Large intestine (tissue), 3 donors: Measurements from ENCODE around the gene USP40. TPM values are rescaled to one million over a fixed set of nuclear protein-coding genes. Genes with fewer than 3 reads are reported as not detected.

Source experiments
- DNase-seq, 2 donors: peaks; one replicate each; pipeline versions ENCODE4 v3.0.0 to v3.0.0-alpha.2; 2013
- H3K27ac ChIP-seq: one replicate; pipeline ENCODE4 v1.5.1; 2013; ENCODE audit warnings: low read length
- H3K27me3 ChIP-seq: 2 replicates; pipeline ENCODE4 v1.6.1; 2013; ENCODE audit warnings: low read length; ENCODE audit not compliant: control insufficient read depth, insufficient read depth
- H3K36me3 ChIP-seq: 2 replicates; pipeline ENCODE4 v1.6.1; 2013; ENCODE audit warnings: low read length; ENCODE audit not compliant: control insufficient read depth, insufficient read depth
- H3K4me1 ChIP-seq: one replicate; pipeline ENCODE4 v1.6.1; 2013; ENCODE audit warnings: low read length; ENCODE audit not compliant: control insufficient read depth, insufficient read depth
- H3K4me3 ChIP-seq: one replicate; pipeline ENCODE4 v1.5.1; 2013; ENCODE audit warnings: low read length
- H3K9me3 ChIP-seq: one replicate; pipeline ENCODE4 v1.6.1; 2013; ENCODE audit warnings: mild to moderate bottlenecking, low read depth, low read length, moderate library complexity; ENCODE audit not compliant: control insufficient read depth
- WGBS: methylation state at CpG from one replicate; pipeline ENCODE4 v1.1.5; 2013; ENCODE audit warnings: low lambda C conversion rate; ENCODE audit not compliant: insufficient coverage; 5-methylcytosine and 5-hydroxymethylcytosine counted together
- polyA plus RNA-seq: library from polyadenylated mRNA; unstranded; fragments of 120-200 nt; gene quantifications from one replicate; pipeline ENCODE4 v1.2.1, GENCODE V29; 2013

The USP40 gene
- polyA plus RNA-seq, 1 donor: 33.6 TPM

DNA sequence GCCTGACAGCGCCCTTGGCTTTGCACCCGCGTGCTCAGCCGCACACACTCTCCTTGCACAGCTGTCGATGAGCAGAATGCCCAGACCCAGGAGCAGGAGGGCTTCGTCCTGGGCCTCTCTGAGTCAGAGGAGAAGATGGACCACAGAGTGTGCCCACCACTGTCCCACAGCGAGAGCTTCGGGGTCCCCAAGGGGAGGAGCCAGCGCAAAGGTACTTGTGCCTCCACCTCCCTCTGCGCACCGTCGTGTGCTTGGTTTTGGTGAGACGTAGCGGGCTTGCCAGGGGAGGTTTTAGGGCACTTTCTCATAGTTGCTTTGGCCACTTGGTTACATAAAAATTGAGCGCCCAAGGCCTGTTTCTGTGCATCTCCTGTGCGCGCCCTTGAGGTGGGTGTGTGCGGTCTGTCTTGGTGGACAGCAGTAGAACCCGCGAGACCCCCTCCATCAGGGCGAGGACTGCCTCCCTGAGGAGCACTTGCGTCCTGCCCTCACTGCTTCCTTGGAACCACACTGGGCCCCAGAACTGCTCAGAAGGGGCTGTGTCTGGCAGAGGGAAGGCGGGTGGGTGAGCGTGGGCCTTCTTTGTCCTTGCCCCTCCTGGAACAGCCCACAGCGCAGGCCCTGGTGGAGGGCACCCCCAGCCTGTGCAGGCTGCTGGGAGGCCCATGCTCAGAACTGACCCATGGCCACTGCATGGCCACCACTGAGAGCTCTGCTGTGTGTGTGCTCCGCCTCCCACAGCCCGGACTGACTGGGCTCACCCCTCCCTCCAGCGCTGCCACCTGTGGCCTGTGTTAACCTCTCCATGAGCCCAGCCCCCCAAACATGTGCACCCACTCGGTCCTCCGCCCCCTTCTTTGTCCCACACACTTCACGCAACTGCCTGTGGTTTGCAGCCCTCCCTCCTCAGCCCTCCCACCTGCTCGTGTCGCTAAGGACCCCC is 116.4 kb downstream of the USP40 start:
- no CpG with 5 or more reads among the region's 33 CpGs for WGBS
- Histone ChIP-seq H3K9me3 (no peaks in the 10 kb centered on the region), H3K4me1 (no peaks in the 10 kb centered on the region), H3K27me3 (no peaks in the 10 kb centered on the region), H3K36me3 (peaks cover 93% of the 10 kb centered on the region), H3K4me3 (no peak overlapping the region), H3K27ac (no peak overlapping the region)
- DNase-seq: no peak

DNA sequence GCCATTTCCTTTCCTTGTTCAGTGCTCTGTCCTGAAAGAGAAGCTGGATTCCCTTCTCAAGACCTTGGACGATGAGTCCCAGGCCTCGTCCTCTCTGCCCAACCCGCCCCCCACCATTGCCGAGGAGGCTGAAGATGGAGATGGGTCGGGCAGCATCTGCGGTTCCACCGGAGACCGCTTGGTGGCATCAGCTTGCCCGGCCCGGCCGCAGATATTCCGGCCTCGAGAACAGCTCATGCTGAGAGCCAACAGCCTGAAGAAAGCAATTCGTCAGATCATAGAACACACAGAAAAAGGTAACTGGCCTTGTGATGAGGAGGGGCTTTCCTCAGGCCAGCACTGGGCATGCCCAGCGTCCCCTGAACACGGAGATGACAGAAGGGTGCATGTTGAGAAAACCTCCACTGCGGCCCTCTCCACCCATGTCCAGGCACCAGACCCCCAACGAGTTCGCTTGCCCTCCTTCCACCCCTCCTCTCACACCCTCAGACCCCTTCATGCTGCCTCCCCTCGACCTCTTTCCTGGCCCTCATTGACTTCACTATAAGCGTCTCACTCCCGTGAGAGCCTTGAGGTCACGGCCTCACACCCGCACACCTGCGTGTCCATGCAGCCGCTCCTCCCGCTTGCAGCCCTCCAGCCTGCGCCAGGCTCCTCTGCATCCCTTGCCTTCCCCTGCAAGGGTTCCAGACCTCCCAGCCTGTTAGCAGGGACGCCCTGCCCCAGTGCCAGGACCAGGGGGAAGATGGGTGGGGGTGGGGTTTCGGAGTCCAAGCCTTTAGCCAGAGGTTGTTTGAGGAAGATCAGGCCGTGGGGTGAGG is 117.3 kb downstream of the USP40 start:
- 80% methylated on average over 1 of the region's 31 CpGs for WGBS
- Histone ChIP-seq H3K9me3 (no peaks in the 10 kb centered on the region), H3K27me3 (no peaks in the 10 kb centered on the region), H3K4me3 (no peak overlapping the region), H3K27ac (no peak overlapping the region), H3K36me3 (peaks cover 89% of the 10 kb centered on the region), H3K4me1 (no peaks in the 10 kb centered on the region)
- DNase-seq: peak in 1 of 2 donors; percentile 20

DNA sequence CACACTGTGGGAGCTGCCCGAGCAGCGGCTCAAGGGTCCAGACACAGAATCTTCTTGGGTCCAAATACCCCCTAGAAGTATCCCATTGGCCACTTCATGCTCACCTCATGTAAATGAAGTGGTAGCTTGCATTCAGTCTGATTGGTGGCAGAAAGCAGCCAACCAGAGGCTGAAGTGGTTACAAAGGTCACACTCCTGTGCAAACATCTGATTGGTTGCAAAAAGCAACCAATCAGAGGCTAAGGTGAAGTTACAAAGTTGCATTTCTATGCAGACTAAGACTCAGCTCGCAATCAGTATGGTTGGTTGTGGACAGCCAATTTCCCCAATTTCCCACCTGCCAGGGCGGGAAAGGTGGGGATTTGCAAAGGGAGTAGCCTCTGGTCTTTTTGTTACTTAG is 118.0 kb downstream of the USP40 start:
- no peak for DNase-seq
- Histone ChIP-seq H3K27me3 (no peaks in the 10 kb centered on the region), H3K4me3 (no peak overlapping the region), H3K9me3 (no peaks in the 10 kb centered on the region), H3K4me1 (no peaks in the 10 kb centered on the region), H3K27ac (no peak overlapping the region), H3K36me3 (peaks cover 88% of the 10 kb centered on the region)
- no CpG with 5 or more reads among the region's 4 CpGs for WGBS

DNA sequence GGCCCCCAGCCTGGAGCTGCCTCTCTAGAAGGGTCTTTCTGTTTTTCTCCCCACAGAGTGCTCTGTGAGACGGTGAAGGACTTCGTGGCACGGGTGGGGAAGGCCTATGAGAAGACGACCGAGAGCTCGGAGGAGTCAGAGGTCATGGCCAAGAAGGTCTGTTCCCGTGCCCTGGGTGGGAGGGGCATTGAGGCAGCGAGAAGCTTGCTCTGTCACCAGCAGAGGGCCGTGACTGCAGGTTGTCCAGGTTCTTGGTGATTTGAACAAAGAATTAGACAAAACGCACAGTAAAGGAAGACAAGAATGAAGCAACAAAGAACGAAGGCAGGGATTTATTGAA is 118.4 kb downstream of the USP40 start:
- Histone ChIP-seq H3K27me3 (no peaks in the 10 kb centered on the region), H3K4me3 (no peak overlapping the region), H3K9me3 (no peaks in the 10 kb centered on the region), H3K27ac (no peak overlapping the region), H3K4me1 (no peaks in the 10 kb centered on the region), H3K36me3 (peaks cover 85% of the 10 kb centered on the region)
- 85% methylated on average over 2 of the region's 11 CpGs for WGBS
- no peak for DNase-seq

DNA sequence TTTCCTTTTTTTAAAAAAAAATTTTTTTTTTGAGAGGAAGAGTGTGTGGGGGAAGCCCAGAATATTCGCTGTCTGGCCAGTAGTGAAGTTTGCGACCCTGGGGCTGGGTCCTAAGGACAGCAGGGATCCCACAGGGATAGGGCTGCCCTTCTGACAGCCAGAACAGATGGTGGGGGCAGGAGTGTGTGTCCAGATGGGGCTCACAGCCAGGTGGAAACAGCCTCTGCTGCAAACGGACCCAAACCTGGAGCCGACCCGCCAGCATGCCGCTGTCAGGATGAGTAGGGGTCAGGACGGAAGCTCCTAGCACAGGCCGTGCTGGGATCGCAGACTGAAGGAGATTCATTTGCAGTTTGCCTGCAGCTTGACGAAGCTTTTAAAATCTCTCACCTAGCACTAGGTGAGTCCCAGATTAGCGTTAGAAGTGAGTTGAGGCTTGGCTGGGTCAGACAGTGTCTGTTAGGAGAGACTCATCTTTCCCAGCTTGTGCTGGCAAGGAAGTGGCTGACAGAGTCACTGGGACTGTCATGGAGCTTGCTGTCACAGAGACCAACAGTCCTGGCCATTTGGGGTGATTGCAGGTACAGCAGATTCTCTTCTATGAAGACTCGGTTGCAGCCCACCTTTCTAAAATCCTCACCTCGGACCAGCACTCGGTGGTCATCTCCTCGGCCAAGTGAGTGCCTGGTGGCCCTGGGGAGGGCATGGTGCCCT is 118.9 kb downstream of the USP40 start:
- no peak overlapping the region for H3K27ac ChIP-seq
- H3K4me3 ChIP-seq: no peak overlapping the region
- no CpG with 5 or more reads among the region's 15 CpGs for WGBS
- H3K9me3 ChIP-seq: no peaks in the 10 kb centered on the region
- H3K27me3 ChIP-seq: no peaks in the 10 kb centered on the region
- no peaks in the 10 kb centered on the region for H3K4me1 ChIP-seq
- H3K36me3 ChIP-seq: peaks cover 82% of the 10 kb centered on the region
- no peak for DNase-seq

DNA sequence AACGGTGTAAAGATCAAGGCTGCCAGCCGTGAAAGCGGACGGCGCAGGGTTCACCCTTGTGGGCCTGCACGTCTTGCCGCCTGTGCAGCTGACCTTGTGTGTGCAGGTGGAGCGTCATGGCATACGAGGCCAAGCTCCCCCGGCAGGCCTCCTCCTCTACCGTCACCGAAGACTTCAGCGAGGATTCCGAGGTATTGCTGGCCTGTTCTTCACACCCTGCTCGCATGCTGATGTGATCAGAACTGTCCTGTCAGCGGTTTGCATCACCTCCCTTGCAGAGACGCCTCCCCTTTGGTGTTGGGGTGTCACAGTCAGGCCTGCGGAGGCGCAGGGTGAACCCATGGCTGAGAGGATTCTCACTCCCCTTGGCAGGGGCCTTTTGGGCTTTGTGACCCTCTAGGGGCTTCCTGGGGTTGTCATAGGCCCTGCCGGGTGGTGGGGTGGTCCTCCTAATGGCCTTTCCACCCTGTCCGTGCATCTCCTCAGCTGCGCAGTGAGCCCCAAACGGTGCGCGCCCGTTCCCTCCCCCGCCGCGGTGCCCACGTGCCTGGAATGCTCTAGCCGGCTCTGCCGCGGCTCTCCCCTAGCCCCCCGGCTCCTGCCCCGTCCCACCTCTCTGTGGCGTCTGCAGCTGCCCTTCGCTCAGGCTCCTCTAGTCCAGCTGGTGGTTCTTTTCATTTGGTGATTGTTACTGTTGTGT is 119.8 kb downstream of the USP40 start:
- Histone ChIP-seq H3K27ac (no peak overlapping the region), H3K4me1 (no peaks in the 10 kb centered on the region), H3K27me3 (no peaks in the 10 kb centered on the region), H3K36me3 (peaks cover 77% of the 10 kb centered on the region), H3K4me3 (no peak overlapping the region), H3K9me3 (no peaks in the 10 kb centered on the region)
- WGBS: 100% methylated on average over 3 of the region's 37 CpGs
- DNase-seq: no peak

DNA sequence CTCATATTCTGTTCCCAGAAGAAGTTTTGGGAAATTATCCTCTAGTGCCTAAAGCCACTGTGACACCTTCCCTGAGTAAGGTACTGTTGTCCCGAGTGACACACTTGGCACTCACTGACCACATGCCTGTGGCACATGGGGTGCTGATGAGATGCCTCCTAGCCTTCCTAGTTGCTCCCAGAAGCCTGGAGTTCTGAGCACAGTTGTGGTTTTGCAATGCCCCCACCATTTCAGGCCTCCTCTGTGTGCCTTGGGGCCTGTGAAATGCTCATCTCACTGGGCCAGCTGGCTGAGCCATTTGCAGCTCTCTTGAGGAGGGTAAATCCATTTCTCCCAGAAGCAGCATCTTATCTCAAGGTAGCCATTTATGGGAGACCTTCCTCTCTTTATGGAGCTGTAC is 120.5 kb downstream of the USP40 start:
- DNase-seq: no peak
- no peak overlapping the region for H3K4me3 ChIP-seq
- H3K4me1 ChIP-seq: no peaks in the 10 kb centered on the region
- H3K27ac ChIP-seq: no peak overlapping the region
- peaks cover 73% of the 10 kb centered on the region for H3K36me3 ChIP-seq
- no peaks in the 10 kb centered on the region for H3K9me3 ChIP-seq
- no CpG with 5 or more reads among the region's 1 CpG for WGBS
- H3K27me3 ChIP-seq: no peaks in the 10 kb centered on the region

DNA sequence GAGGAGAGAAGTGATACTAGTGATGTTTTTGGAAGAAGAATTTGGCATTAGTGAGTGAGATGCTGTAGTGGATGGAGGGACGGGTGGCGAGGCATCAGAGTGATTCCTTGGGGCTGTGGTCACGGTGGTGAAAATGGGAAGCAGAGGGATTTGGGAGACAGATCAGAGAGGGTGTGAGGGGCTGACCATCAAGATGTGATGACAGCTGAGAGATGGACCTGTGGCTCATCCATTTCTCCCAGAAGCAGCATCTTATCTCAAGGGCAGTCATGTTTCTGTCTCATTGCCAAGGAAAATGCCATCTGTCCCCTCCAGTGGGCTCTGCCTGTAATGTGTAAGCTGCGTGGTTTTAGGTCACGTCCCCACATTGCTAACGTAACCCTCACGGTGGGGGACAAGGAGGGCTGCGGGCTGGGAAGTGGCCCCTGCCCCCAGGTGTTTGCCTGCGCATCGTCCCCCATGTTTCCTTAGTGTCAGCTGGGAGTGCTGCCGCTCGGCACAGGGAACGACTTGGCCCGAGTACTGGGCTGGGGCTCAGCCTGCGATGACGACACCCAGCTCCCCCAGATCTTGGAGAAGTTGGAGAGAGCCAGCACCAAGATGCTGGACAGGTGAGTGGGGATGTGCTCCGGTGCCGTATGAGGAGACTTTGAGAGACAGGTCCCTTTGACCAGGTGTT is 121.3 kb downstream of the USP40 start:
- Histone ChIP-seq H3K9me3 (no peaks in the 10 kb centered on the region), H3K27ac (no peak overlapping the region), H3K4me1 (no peaks in the 10 kb centered on the region), H3K4me3 (no peak overlapping the region), H3K27me3 (no peaks in the 10 kb centered on the region), H3K36me3 (peaks cover 65% of the 10 kb centered on the region)
- DNase-seq: no peak
- WGBS: 100% methylated on average over 2 of the region's 18 CpGs

DNA sequence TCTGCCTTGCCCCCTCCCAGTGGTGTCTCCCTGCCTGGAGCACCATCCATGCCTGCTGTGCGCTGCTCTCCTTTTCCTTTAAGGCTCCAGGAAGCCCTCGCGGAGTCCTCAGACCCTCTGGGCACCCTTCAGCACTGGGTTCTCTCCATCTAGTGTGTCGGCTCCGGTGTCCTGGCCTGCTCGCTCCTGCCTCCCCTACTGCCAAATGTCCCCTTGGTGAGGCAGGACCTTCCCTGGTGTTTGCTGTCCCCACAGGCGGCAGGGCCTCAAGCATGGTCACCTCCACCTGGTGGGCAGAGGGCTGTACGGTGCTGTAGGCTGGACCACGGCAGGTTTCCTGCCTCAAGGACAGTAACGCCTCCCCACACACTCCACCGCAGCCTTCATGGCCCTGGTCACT is 122.1 kb downstream of the USP40 start:
- Histone ChIP-seq H3K4me1 (no peaks in the 10 kb centered on the region), H3K9me3 (no peaks in the 10 kb centered on the region), H3K27ac (no peak overlapping the region), H3K4me3 (no peak overlapping the region), H3K27me3 (no peaks in the 10 kb centered on the region), H3K36me3 (peaks cover 64% of the 10 kb centered on the region)
- DNase-seq: no peak
- no CpG with 5 or more reads among the region's 11 CpGs for WGBS
